Activated naive CD4-positive, alpha-beta T cell treated with anti-CD3 and anti-CD28 coated beads, Interleukin-2, amount 50 U/mL, for 72 hours (primary cell): ENCODE results near the gene NDUFV1. TPM values are rescaled to one million over a fixed set of nuclear protein-coding genes. Genes with fewer than 3 reads are reported as not detected.
"Not testable (repeated sequence)": the region's sequence is repeated elsewhere in the genome, so short reads cannot be mapped to it uniquely, and the experiment has no call there.

ENCODE experiments used
- ATAC-seq, 2 donors: fragments of 150-1000 bp; cut with Tn5 transposase; 2 replicates each; pipeline ENCODE4 v1.10.0; 2021; ENCODE audit warnings: mild to moderate bottlenecking in 2 of 2, moderate library complexity in 2 of 2
- DNase-seq, 2 donors: peaks; one replicate each; pipeline ENCODE4 v3.0.0; 2021 to 2022; ENCODE audit warnings: low spot score in 2 of 2
- H3K27ac Mint-ChIP-seq, 2 donors: one replicate each; pipeline ENCODE4 v1.8.0; 2022; ENCODE audit warnings: mild to moderate bottlenecking in 2 of 2, mixed read lengths in 2 of 2
- H3K36me3 Mint-ChIP-seq, 2 donors: one replicate each; pipeline ENCODE4 v1.8.0; 2022; ENCODE audit warnings: mixed read lengths in 2 of 2
- H3K9me3 Mint-ChIP-seq, 2 donors: one replicate each; pipeline ENCODE4 v1.8.0; 2022; ENCODE audit warnings: mixed read lengths in 2 of 2
- total RNA-seq, 2 donors: library from RNA; stranded (reverse); gene quantifications; one replicate each; pipeline ENCODE4 v1.2.3, GENCODE V29; 2022

The NDUFV1 gene
- total RNA-seq, 2 donors from 2014 or later = 237 to 286 TPM

- ATAC-seq (no peak), DNase-seq (no peak)
- Mint-ChIP-seq H3K9me3 (peaks cover 0 to 3% of the 10 kb centered on the region in 2 donors), H3K36me3 (no peaks in the 10 kb centered on the region), H3K27ac (no peak overlapping the region)
Observed at GRCh38 chr11:67600324-67601029, 6.3 kb upstream of the NDUFV1 start.

GRCh38 chr11:67601098-67601497, 5.6 kb upstream of the NDUFV1 start:
- ATAC-seq = no peak
- Mint-ChIP-seq H3K9me3 (peaks cover 0 to 3% of the 10 kb centered on the region in 2 donors), H3K36me3 (no peaks in the 10 kb centered on the region), H3K27ac (no peak overlapping the region)
- no peak for DNase-seq

GRCh38 chr11:67604119-67604518, 2.6 kb upstream of the NDUFV1 start:
- not testable (repeated sequence) for DNase-seq, H3K27ac Mint-ChIP-seq, ATAC-seq, H3K9me3 Mint-ChIP-seq
- H3K36me3 Mint-ChIP-seq = peaks cover 6 to 14% of the 10 kb centered on the region in 2 donors

- Mint-ChIP-seq H3K36me3 (peaks cover 6 to 17% of the 10 kb centered on the region in 2 donors), H3K27ac (no peak overlapping the region), H3K9me3 (no peaks in the 10 kb centered on the region)
- ATAC-seq (no peak), DNase-seq (no peak)
Observed at GRCh38 chr11:67604815-67605214, 1.9 kb upstream of the NDUFV1 start.

- H3K27ac Mint-ChIP-seq = peak overlapping the region; percentile 82 to 83
- no peaks in the 10 kb centered on the region for H3K9me3 Mint-ChIP-seq
- ATAC-seq = no peak
- no peak for DNase-seq
- H3K36me3 Mint-ChIP-seq = peaks cover 6 to 17% of the 10 kb centered on the region in 2 donors
Observed at GRCh38 chr11:67605231-67606011, 1.3 kb upstream of the NDUFV1 start.

GRCh38 chr11:67606093-67606491, 644 bp upstream of the NDUFV1 start:
- ATAC-seq = no peak
- Mint-ChIP-seq H3K9me3 (no peaks in the 10 kb centered on the region), H3K36me3 (peaks cover 6 to 17% of the 10 kb centered on the region in 2 donors), H3K27ac (peak overlapping the region in 1 of 2 donors; percentile 82)
- no peak for DNase-seq

- H3K9me3 Mint-ChIP-seq = no peaks in the 10 kb centered on the region
- DNase-seq (no peak), ATAC-seq (no peak)
- peaks cover 6 to 17% of the 10 kb centered on the region in 2 donors for H3K36me3 Mint-ChIP-seq
- peak overlapping the region; percentile 82 to 91 for H3K27ac Mint-ChIP-seq
Observed at GRCh38 chr11:67607507-67607906, 771 bp downstream of the NDUFV1 start.

- ATAC-seq (no peak), DNase-seq (no peak)
- H3K36me3 Mint-ChIP-seq = peaks cover 6 to 17% of the 10 kb centered on the region in 2 donors
- peak overlapping the region; percentile 25 to 82 for H3K27ac Mint-ChIP-seq
- H3K9me3 Mint-ChIP-seq = no peaks in the 10 kb centered on the region
Observed at GRCh38 chr11:67608486-67608885, 1.8 kb downstream of the NDUFV1 start.

GRCh38 chr11:67609316-67609715, 2.6 kb downstream of the NDUFV1 start:
- Mint-ChIP-seq H3K9me3 (no peaks in the 10 kb centered on the region), H3K36me3 (peaks cover 6 to 17% of the 10 kb centered on the region in 2 donors), H3K27ac (peak overlapping the region; percentile 77 to 82)
- ATAC-seq (no peak), DNase-seq (no peak)

GRCh38 chr11:67610302-67610868, 3.6 kb downstream of the NDUFV1 start:
- ATAC-seq = no peak
- peak overlapping the region in 1 of 2 donors; percentile 55 for H3K27ac Mint-ChIP-seq
- H3K36me3 Mint-ChIP-seq = peaks cover 6 to 17% of the 10 kb centered on the region in 2 donors
- H3K9me3 Mint-ChIP-seq = no peaks in the 10 kb centered on the region
- DNase-seq = no peak

- peaks cover 6 to 17% of the 10 kb centered on the region in 2 donors for H3K36me3 Mint-ChIP-seq
- ATAC-seq (no peak), DNase-seq (no peak)
- H3K27ac Mint-ChIP-seq = peak overlapping the region in 1 of 2 donors; percentile 68
- H3K9me3 Mint-ChIP-seq = no peaks in the 10 kb centered on the region
Observed at GRCh38 chr11:67611165-67611564, 4.4 kb downstream of the NDUFV1 start.

GRCh38 chr11:67611704-67612587, 5.2 kb downstream of the NDUFV1 start:
- no peak for ATAC-seq
- Mint-ChIP-seq H3K9me3 (no peaks in the 10 kb centered on the region), H3K36me3 (peaks cover 6 to 17% of the 10 kb centered on the region in 2 donors), H3K27ac (peak overlapping the region in 1 of 2 donors; percentile 68)
- DNase-seq = no peak

GRCh38 chr11:67612751-67613150, 6.0 kb downstream of the NDUFV1 start:
- peaks cover 0 to 12% of the 10 kb centered on the region in 2 donors for H3K36me3 Mint-ChIP-seq
- ATAC-seq (no peak), DNase-seq (no peak)
- no peaks in the 10 kb centered on the region for H3K9me3 Mint-ChIP-seq
- H3K27ac Mint-ChIP-seq = peak overlapping the region; percentile 68 to 98

GRCh38 chr11:67613313-67613959, 6.7 kb downstream of the NDUFV1 start:
- no peak for DNase-seq
- Mint-ChIP-seq H3K9me3 (no peaks in the 10 kb centered on the region), H3K36me3 (peaks cover 0 to 10% of the 10 kb centered on the region in 2 donors), H3K27ac (peak overlapping the region; percentile 91 to 98)
- ATAC-seq = no peak

- DNase-seq (peak; percentile 78 to 87), ATAC-seq (peak; percentile 84)
- H3K36me3 Mint-ChIP-seq = peaks cover 0 to 3% of the 10 kb centered on the region in 2 donors
Observed at GRCh38 chr11:67613960-67614715, 7.4 kb downstream of the NDUFV1 start.

More at GRCh38 chr11:67613960-67614715, 7.4 kb downstream of the NDUFV1 start:
- H3K27ac Mint-ChIP-seq = peak overlapping the region; percentile 91 to 98
- no peaks in the 10 kb centered on the region for H3K9me3 Mint-ChIP-seq
